Hematopoietic multipotent progenitor cell treated with erythropoietin and hydrocortisone succinate and interleukin-3 and kit ligand, for 6 days (in vitro differentiated cells): ENCODE results near the gene AARS2.
"Not testable (repeated sequence)": the region's sequence is repeated elsewhere in the genome, so short reads cannot be mapped to it uniquely, and the experiment has no call there.

Experiments used
- DNase-seq: peaks from one replicate; pipeline ENCODE4 v3.0.0-alpha.2; 2015

The AARS2 gene

GRCh38 chr6:44312901-44313788 is at the start of gene AARS2:
Gene AARS2 (minus strand): TSS chr6:44313347. CDS start chr6:44313323, 24 bp downstream.
- peak; percentile 94 for DNase-seq

- no peak for DNase-seq
Measured at GRCh38 chr6:44361947-44362346, 48.8 kb upstream of the AARS2 start.

GRCh38 chr6:44359973-44360372 is 46.8 kb upstream of the AARS2 start:
- no peak for DNase-seq

GRCh38 chr6:44356487-44356886 is 43.3 kb upstream of the AARS2 start:
- DNase-seq: no peak

- DNase-seq: no peak
Measured at GRCh38 chr6:44355640-44356039, 42.5 kb upstream of the AARS2 start.

GRCh38 chr6:44353336-44353735 is 40.2 kb upstream of the AARS2 start:
- DNase-seq: no peak

- no peak for DNase-seq
Measured at GRCh38 chr6:44352259-44352658, 39.1 kb upstream of the AARS2 start.

DNA sequence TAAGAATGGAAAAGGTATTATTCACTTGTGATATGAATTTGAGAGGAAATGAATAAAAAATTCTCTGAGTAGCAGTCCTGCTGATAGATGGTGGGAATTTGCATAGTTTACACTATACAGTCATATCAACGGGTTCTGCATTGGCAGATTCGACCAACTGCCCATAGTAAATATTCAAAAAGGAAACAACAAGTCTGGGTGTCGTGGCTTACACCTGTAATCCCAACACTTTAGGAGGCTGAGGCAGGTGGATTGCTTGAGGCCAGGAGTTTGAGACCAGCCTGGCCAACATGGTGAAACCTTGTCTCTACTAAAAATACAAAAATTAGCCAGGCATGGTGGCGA is 37.5 kb upstream of the AARS2 start:
- not testable (repeated sequence) for DNase-seq

GRCh38 chr6:44349904-44350649 is 36.9 kb upstream of the AARS2 start:
- DNase-seq: no peak

DNA sequence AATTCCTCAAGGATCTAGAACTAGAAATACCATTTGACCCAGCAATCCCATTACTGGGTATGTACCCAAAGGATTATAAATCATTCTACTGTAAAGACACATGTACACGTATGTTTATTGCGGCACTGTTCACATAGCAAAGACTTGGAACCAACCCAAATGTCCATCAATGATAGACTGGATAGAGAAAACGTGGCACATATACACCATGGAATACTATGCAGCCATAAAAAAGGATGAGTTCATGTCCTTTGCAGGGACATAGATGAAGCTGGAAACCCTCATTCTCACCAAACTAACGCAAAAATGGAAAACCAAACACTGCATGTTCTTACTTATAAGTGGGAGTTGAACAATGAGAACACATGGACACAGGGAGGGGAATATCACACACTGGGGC is 33.7 kb upstream of the AARS2 start:
- not testable (repeated sequence) for DNase-seq

- DNase-seq: peak; percentile 14
Measured at GRCh38 chr6:44342489-44342888, 29.3 kb upstream of the AARS2 start, which contains the start of gene SPATS1. Gene SPATS1 (plus strand): TSS chr6:44342650. CDS start chr6:44343096, 446 bp downstream.

DNA sequence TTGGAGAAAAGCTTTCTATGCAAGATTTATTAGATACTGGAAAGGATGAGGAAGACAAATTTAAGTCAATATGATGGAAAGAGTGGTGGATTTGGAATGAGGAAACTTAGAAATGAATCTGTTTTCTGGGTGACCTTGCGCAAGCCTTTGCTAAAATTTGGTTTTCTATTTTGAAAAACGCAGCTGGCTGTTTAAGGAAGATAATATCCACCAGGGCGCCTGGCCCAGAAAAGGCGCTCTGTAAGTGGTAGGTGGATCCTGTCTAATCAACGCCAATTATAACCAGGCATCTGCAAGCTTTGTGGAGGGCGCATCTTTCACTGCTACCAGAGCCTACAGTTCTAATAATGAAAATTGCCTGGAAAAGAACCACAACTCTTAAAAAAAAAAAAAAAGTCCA is 28.9 kb upstream of the AARS2 start:
- peak; percentile 75 for DNase-seq

GRCh38 chr6:44341095-44341890 is 28.1 kb upstream of the AARS2 start:
- DNase-seq: no peak

GRCh38 chr6:44339763-44340625 is 26.8 kb upstream of the AARS2 start:
- no peak for DNase-seq

DNA sequence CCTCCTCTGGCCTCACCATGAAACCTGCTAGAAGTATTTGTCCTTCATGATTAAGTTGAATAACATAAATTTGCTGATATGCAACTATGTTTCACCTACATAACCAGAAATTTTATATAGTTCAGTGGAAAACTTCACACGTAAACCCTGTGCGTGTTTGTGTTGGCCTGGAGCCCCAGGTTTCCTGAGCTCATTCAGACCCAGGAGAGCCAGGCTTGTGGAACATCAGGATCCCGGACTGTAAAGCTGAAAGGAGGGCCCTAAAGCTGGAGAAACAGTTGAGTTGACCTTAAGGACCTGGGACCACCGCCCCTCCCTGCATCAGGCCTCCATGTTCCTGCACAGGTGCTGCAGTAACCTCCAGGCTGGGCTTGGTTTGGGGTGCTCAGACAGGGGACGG is 26.2 kb upstream of the AARS2 start:
- no peak for DNase-seq

GRCh38 chr6:44338228-44339122 is 25.3 kb upstream of the AARS2 start:
- DNase-seq: peak; percentile 89

DNA sequence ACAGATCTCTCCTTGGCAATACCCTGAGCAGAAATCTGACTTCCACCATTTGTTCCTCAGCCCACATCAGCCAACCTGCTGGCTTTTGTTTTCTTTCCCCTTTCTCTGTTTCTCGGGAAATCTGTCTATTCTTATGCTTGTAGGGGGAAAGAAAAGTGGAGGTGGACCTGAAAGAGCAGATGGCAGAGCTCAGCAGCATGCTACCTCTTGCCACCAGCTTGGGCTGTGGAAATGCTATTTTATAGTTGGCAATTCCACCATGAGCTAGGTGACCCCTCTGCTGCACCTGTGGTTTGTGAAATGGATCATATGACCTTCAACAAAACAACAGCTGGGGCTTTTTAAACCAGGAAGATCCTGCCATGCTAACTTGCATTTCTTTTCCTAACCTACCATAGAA is 22.5 kb upstream of the AARS2 start:
- no peak for DNase-seq

GRCh38 chr6:44333942-44334341 is 20.8 kb upstream of the AARS2 start:
- no peak for DNase-seq

- DNase-seq: no peak
Measured at GRCh38 chr6:44333273-44333919, 20.2 kb upstream of the AARS2 start.

- no peak for DNase-seq
Measured at GRCh38 chr6:44332585-44332984, 19.4 kb upstream of the AARS2 start.

DNA sequence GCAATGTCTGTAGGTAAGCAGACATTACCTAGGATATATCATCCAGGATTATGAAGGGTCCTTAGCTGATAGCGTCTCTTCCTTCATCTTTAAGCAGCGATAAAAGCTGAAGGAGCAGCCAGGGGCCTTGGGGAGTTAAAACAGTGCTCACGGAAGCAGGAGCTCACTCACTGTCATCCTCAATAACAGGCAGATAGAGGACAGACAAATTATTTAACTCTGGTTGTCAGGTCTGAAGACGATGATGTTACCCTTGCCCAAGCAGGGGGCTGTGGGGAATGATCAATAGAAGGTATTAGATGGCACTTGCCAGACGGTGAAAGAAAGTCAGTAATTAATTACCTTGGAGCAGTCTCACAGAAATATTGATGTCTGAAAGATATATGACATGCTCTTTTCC is 16.7 kb upstream of the AARS2 start:
- DNase-seq: no peak
